ENCODE measurements around the gene C16orf96. TPM values are rescaled to one million over a fixed set of nuclear protein-coding genes. Genes with fewer than 3 reads are reported as not detected.

Gene C16orf96
- total RNA-seq, 6 experiments from 2014 or later: not detected

DNA sequence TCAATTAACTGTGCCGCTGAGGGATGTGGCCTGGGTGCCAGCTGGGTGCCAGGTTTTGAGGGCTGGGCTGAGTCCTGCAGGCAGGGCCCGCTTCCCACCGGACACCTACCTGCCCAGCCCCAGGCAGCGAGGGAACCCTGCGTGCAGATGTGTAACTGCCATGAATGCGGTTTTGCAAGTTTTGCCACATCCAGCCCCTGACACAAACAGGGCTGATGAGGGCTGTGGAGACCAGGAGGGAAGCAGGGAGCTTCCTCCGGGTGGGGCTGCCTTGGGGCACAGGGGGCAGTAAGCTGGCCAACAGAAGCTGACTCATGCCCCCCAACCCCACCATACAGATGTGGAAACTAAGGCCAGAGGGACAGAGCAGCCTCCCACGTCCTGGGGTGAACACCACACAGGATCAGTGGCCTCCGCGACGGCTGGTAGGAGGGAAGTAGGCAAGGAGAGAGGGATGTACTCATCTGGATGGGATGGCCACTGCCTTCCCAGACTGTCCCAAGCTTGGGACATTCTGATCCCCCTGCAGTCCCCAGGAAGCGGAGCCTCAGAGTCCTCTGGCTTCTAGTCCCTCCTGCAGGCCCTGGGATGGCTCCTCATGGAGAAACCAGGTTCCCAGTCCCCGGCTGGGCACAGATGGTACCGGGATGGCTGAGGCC is 57.0 kb downstream of the C16orf96 start:
- Mint-ChIP-seq H3K4me1 (ENCODE audit: low read depth) (peaks cover 28% of the 10 kb centered on the region), H3K9me3 (no peaks in the 10 kb centered on the region), H3K36me3 (ENCODE audit: low read depth) (no peaks in the 10 kb centered on the region), H3K27me3 (ENCODE audit: insufficient read depth) (no peaks in the 10 kb centered on the region; the same call in 1 of the 2 replicates), H3K4me3 (peak overlapping the region; percentile 87), H3K27ac (peak overlapping the region; percentile 43; the same call in 1 of the 2 replicates)
- no peak for DNase-seq
- TF ChIP-seq, protein P1, sequence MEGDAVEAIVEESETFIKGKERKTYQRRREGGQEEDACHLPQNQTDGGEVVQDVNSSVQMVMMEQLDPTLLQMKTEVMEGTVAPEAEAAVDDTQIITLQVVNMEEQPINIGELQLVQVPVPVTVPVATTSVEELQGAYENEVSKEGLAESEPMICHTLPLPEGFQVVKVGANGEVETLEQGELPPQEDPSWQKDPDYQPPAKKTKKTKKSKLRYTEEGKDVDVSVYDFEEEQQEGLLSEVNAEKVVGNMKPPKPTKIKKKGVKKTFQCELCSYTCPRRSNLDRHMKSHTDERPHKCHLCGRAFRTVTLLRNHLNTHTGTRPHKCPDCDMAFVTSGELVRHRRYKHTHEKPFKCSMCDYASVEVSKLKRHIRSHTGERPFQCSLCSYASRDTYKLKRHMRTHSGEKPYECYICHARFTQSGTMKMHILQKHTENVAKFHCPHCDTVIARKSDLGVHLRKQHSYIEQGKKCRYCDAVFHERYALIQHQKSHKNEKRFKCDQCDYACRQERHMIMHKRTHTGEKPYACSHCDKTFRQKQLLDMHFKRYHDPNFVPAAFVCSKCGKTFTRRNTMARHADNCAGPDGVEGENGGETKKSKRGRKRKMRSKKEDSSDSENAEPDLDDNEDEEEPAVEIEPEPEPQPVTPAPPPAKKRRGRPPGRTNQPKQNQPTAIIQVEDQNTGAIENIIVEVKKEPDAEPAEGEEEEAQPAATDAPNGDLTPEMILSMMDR (IDR thresholded peaks at IDR 0.05): no peak

DNA sequence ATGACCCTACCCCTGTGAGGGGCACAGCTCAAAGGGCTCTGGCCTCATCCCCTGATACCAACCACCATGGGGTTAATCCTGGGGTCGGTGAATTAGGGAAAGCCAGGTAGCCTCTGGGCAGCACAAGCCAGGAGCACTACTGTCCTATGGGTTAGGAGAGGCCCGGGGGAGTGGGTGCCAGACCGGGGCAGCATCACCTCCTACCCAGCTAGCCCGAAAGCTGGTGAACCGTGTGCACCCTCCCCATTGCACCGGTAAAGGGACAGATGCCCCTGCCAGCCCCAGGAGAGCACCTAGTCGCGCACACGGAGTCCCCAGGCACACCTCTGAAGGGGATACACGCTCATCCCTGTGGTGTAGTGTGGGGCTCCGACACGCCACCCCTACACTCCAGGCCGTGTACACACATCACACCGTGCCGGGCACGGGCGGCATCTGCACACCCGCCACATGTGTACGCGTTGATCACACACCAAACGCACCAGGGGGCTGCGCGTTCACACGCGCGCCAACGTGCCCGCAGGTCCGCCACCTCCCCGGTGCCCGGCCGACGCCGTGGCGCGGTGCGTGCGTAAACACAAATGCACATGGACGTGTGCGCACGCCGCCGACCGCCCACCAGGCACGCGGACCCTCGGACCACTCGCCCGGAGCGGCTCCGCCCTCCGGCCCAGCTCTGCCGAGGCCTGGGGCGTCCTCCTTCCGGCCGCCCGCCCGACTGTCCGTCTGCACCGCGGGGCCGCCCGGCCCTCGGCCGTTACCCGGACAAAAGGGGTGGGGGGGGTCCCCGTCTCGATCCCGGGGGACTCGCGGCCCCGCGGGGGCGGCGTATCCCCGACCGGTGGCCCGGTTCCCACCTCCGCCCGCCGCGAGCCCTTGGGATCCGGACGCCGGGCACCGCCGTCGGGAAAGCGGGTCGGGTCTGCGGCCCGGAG is 57.8 kb downstream of the C16orf96 start:
- DNase-seq: no peak
- Mint-ChIP-seq H3K36me3 (ENCODE audit: low read depth) (no peaks in the 10 kb centered on the region), H3K27ac (peak overlapping the region; percentile 43; the same call in 1 of the 2 replicates), H3K4me1 (ENCODE audit: low read depth) (peaks cover 28% of the 10 kb centered on the region), H3K4me3 (peak overlapping the region; percentile 87), H3K9me3 (no peaks in the 10 kb centered on the region), H3K27me3 (ENCODE audit: insufficient read depth) (no peaks in the 10 kb centered on the region; the same call in 1 of the 2 replicates)
- TF ChIP-seq, protein P1 (IDR thresholded peaks at IDR 0.05): peak; percentile 28; the same call in 1 of the 2 replicates

DNA sequence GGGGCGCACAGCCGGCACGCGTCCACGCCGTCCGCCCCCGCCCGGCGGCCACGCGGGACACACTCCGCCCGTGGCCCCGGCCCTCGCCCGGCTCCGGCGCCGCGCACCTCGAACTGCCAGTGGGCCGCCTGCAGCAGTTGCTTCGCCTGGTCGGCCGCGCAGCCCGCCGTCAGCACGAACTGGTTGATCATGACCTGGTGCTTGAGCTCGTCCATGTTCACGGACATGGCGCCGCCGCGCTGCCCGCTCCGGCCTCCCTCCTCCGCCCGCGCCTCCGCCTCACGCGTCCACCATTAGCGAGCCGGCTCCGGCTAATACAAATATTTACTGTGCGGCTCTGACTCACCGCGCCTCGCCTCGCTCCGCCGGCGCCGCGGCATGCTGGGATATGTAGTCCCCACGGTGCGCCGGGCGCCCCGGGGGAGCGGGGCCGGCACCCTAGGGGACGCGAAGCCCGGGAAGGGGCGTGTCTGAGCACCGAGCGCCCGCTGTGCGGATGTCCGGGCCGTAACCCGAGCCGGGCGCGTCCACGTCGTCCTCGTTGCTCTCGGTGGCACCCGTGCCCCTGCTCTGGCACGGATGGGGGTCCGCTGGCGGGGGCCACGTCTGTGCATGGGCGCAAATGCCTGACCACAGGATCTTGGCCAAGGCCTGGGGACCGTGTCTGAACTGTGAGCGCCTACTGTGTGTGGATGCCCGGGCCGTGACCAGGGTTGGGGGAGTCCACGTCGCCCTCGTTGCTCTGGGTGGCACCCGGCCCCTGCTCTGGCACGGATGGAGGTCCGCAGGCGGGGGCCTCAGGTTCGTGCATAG is 58.6 kb downstream of the C16orf96 start, which contains the start of gene UBALD1:
Gene UBALD1, minus strand, starts transcription at position 318 of the 813 bp plus-strand sequence. Its CDS starts 91 bp downstream, at position 227.
- Mint-ChIP-seq H3K9me3 (no peaks in the 10 kb centered on the region), H3K4me1 (ENCODE audit: low read depth) (peaks cover 28% of the 10 kb centered on the region), H3K36me3 (ENCODE audit: low read depth) (no peaks in the 10 kb centered on the region), H3K27me3 (ENCODE audit: insufficient read depth) (no peaks in the 10 kb centered on the region; the same call in 1 of the 2 replicates), H3K4me3 (peak within 1 kb of the TSS; percentile 87), H3K27ac (peak within 1 kb of the TSS; percentile 87)
- TF ChIP-seq, protein P1 (IDR thresholded peaks at IDR 0.05): no peak
- DNase-seq: peak; percentile 83

DNA sequence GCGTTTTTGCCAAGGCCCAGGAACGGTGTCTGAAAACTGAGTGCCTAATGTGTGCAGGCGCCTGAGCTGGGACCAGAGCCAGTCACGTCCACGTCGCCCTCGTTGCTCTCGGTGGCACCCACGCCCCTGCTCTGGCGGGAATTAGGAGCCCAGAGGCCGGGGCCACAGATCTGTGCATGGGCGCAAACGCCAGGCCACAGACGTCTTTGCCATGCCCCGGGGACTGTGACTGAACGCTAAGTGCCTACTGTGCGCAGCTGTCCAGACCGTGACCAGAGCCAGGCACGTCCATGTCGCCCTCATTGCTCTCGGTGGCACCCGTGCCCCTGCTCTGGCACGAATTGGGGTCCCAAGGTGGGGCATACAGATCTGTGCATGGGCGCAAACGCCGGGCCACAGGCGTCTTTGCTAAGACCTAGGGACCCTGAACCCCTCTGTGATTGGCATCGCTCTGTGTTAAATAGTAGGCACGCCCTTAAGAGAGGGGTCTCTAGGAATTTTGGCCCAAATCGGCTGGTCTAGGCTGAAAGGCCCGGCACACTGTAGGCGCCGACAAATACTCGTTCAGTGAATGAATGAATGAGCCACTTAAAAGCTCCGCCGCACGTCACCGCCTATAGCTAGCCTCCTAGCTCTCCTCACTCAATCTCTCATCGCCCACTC is 59.4 kb downstream of the C16orf96 start:
- no peaks in the 10 kb centered on the region; the same call in 1 of the 2 replicates for H3K27me3 Mint-ChIP-seq (ENCODE audit: insufficient read depth)
- no peaks in the 10 kb centered on the region for H3K9me3 Mint-ChIP-seq
- peak overlapping the region; percentile 87 for H3K27ac Mint-ChIP-seq
- peak overlapping the region; percentile 67 for H3K4me3 Mint-ChIP-seq
- H3K36me3 Mint-ChIP-seq (ENCODE audit: low read depth): no peaks in the 10 kb centered on the region
- no peak for DNase-seq
- H3K4me1 Mint-ChIP-seq (ENCODE audit: low read depth): peaks cover 28% of the 10 kb centered on the region
- TF ChIP-seq, protein P1 (IDR thresholded peaks at IDR 0.05): no peak

Measured in HFFc6 (cell line).